ENCODE data around the gene PCYT2. TPM values are rescaled to one million over a fixed set of nuclear protein-coding genes. Genes with fewer than 3 reads are reported as not detected.
"Not testable (repeated sequence)": the region's sequence is repeated elsewhere in the genome, so short reads cannot be mapped to it uniquely, and the experiment has no call there.

The PCYT2 gene
- polyA plus RNA-seq (ENCODE audit: insufficient read length in 3 of 3) = 10 to 100 TPM; 49.6 to 55.1 (median 52.9) TPM
- long read RNA-seq, donor 1, full-length matches to known transcripts = 13 of 13 reads
- long read RNA-seq, donor 1, partial matches to known transcripts = 0 of 13 reads
- long read RNA-seq, donor 1, other reads (novel, unspliced or antisense) = 0 of 13 reads
- long read RNA-seq, donor 2, full-length matches to known transcripts = 22 of 27 reads
- long read RNA-seq, donor 2, partial matches to known transcripts = 5 of 27 reads
- long read RNA-seq, donor 2, other reads (novel, unspliced or antisense) = 0 of 27 reads
- long read RNA-seq, donor 3, full-length matches to known transcripts = 11 of 11 reads
- long read RNA-seq, donor 3, partial matches to known transcripts = 0 of 11 reads
- long read RNA-seq, donor 3, other reads (novel, unspliced or antisense) = 0 of 11 reads
- long read RNA-seq, donor 4, full-length matches to known transcripts = 26 of 26 reads
- long read RNA-seq, donor 4, partial matches to known transcripts = 0 of 26 reads
- long read RNA-seq, donor 4, other reads (novel, unspliced or antisense) = 0 of 26 reads
- long read RNA-seq, donor 5, full-length matches to known transcripts = 11 of 11 reads
- long read RNA-seq, donor 5, partial matches to known transcripts = 0 of 11 reads
- long read RNA-seq, donor 5, other reads (novel, unspliced or antisense) = 0 of 11 reads
- long read RNA-seq, donor 6, full-length matches to known transcripts = 19 of 19 reads
- long read RNA-seq, donor 6, partial matches to known transcripts = 0 of 19 reads
- long read RNA-seq, donor 6, other reads (novel, unspliced or antisense) = 0 of 19 reads
- long read RNA-seq, donor 7, full-length matches to known transcripts = 23 of 23 reads
- long read RNA-seq, donor 7, partial matches to known transcripts = 0 of 23 reads
- long read RNA-seq, donor 7, other reads (novel, unspliced or antisense) = 0 of 23 reads
- long read RNA-seq, donor 8, full-length matches to known transcripts = 2 of 2 reads
- long read RNA-seq, donor 8, partial matches to known transcripts = 0 of 2 reads
- long read RNA-seq, donor 8, other reads (novel, unspliced or antisense) = 0 of 2 reads
- long read RNA-seq, donor 9, full-length matches to known transcripts = 28 of 28 reads
- long read RNA-seq, donor 9, partial matches to known transcripts = 0 of 28 reads
- long read RNA-seq, donor 9, other reads (novel, unspliced or antisense) = 0 of 28 reads
- long read RNA-seq, donor 10, full-length matches to known transcripts = 15 of 15 reads
- long read RNA-seq, donor 10, partial matches to known transcripts = 0 of 15 reads
- long read RNA-seq, donor 10, other reads (novel, unspliced or antisense) = 0 of 15 reads
- long read RNA-seq, donor 11, full-length matches to known transcripts = 12 of 12 reads
- long read RNA-seq, donor 11, partial matches to known transcripts = 0 of 12 reads
- long read RNA-seq, donor 11, other reads (novel, unspliced or antisense) = 0 of 12 reads
- long read RNA-seq, donor 12, full-length matches to known transcripts = 22 of 22 reads
- long read RNA-seq, donor 12, partial matches to known transcripts = 0 of 22 reads
- long read RNA-seq, donor 12, other reads (novel, unspliced or antisense) = 0 of 22 reads
- long read RNA-seq, donor 13, full-length matches to known transcripts = 6 of 6 reads
- long read RNA-seq, donor 13, partial matches to known transcripts = 0 of 6 reads
- long read RNA-seq, donor 13, other reads (novel, unspliced or antisense) = 0 of 6 reads
- long read RNA-seq, donor 14 = 0 reads
- long read RNA-seq, donor 15 = 0 reads
- long read RNA-seq, donor 16, full-length matches to known transcripts = 14 of 14 reads
- long read RNA-seq, donor 16, partial matches to known transcripts = 0 of 14 reads
- long read RNA-seq, donor 16, other reads (novel, unspliced or antisense) = 0 of 14 reads

DNA sequence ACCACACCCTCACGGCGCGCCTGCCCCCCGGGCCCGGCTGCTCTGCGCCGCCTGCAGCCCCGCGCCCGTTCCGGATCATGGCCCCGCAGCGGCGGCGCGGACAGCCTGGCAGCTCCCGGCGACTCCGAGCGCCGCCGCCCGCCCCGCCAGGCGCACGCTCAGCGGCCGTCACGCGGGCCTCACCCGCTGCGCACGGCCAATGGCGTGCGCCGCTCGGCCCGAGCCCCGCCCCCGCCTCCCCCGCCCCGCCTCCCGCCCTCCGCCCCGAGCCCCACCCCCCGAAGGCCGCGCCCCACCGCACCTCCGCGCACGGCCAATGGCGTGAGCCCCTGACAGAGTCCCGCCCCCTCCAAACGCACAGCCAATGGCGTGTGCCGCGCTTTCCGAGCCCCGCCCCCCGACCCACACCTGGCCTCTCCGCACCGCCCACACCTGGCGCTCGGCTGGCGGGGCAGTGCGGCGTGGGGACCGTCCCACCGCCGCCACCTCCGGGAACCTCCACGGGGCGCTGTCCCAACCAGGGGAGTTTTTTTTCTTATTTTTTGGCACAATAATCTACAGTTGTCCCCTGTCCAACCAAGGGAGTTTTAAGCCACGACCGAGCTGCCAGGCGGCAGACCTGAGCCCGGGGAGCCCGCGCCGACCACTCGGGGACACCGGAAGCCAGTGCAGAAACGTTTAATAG, at the start of gene PCYT2:
Gene PCYT2, minus strand, starts transcription at position 123 of the 685 bp plus-strand sequence. Its CDS starts 44 bp downstream, at position 79.
- DNase-seq = peak; percentile 85

DNA sequence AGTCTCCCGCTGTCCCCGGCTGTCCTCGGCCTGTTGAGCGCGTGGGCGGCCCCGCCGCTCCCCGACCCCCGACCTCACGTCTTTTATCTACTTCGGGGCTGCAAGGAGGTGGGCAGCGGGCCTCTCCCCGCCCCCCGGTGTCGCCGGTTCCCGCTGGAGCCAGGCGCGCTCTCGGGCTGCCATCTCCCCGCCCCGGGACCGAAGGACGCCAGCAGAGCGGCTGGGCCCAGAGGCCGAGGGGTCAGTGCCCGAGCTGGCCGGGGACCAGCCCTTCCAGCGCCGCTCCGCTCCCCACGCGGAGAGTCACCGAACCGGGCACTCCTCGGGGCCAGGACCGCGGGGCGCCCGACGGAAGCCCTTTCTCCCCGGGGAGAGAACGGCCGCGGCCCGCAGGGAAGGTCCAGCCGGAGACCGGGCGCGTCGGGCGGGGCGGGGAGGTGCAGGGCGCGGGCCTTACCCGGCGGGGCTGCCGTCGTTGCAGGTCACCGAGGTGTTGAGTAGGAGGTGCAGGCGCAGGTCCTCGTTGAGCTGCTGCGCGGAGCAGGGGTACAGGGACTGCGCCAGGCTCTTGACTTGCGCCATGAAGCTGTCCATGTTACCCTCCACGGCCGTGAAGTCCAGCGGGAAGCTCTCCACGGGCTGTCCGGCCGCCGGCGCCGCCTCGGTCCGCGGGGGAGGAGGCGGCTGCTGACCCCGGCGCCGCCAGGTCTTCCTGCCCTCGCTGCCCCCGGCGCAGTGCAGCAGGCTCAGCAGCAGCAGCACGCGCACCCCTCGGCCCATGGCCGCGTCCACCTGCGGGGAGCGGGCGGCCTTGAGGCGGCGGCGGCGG, 49.1 kb upstream of the PCYT2 start:
- DNase-seq = no peak

DNA sequence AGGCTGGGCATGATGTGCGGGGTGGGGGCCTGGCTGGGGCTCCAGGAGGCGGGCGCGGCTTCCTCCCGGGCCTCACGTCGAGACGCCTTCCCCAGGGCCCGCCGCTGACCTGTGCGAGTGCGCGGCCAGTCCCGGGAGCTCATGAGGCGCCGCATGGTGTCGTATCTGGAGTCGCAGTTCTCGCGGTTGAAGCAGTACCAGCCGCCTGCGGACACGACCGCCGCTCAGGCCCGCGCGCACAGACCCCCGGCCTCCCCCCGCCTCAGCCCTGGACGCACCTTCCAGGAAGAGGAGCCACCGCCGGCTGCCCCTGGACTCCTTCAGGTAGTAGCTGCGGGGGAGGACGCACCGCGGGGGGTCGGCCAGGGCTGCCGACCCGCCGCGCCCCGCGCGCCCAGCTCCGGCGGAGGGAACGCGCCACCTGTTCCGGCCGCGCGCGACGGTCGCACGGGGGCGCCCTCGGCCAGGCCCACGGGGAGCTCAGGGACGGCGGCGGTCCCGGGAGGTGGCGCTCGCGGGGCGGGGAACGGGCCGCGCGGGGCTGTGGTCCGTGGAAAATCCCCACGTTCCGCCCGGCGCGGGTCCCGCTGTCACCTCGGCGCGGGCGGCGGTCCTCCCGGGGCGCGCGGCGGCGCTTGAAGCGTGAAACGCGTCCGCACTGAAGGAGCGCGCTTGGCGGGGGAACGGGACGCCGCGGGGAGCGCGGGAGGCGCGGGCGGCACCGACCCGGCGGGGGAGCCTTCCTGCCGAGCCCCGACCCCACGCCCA, 48.3 kb upstream of the PCYT2 start:
- DNase-seq = no peak

DNA sequence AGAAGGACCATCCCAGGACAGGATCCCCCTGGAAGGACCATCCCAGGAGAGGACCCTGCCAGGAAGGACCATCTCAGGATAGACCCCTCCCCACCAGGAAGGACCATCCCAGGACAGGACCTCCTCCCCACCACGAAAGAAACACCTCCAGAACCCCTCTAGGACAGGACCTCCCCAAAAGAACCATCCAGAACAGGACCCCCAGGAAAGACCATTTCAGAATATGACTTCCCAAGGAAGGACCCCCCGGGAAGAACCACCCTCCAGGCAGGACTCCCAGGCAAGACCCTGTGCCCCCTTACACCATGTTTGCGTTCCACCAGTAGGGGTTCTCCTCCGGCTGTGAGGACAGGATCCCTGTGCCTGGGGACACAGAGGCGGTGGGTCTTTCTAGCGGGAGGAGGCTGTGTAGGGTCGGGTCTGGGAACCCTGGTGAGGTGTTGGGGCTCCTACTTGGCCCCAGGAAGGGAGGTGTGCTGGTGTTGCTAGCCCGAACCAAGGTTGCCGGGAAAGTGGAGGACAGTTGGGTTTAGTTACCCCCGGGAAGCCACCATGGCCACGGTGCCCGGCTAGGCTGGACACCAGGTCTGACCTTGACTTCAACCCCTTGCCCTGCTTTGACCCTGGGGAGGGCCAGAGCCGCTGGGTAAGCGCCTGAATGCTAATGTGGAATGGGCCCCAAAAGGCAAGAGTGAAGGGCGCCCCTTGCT, 47.6 kb upstream of the PCYT2 start:
- DNase-seq = no peak

DNA sequence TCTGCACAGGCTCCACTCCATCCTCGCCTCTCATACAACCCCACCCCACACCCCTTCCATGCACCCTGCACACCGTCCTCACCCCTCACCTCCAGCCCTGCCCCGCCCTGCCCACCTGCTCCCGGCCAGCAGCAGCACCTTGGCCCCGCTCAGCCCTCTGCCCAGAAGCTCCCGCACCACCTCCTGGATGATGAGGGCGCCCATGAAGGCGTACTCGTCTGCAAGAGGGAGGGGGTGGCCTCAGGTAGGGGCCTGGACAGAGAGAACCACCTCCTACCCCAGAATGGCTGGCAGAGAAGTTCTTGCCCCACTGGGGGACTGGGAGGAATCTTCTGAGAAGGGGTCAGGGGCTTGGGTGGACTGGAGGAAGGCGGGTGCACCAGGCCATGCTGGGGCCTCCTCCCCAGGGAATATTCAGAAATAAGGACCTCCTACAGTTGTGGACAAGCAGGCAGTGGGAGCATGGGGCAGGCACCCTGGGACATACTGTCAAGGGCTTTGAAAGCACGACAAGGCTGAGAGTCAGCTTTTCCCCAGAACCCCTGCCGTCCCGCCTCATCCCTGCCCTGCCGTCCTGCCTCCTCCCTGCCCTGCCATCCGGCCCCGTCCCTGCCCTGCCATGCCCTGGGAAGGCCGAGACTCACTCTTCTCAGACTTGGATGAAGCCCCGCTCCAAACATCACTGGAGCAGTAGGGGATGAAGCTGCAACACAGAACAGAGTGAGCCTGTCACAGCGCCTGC, 46.7 kb upstream of the PCYT2 start:
- no peak for DNase-seq

DNA sequence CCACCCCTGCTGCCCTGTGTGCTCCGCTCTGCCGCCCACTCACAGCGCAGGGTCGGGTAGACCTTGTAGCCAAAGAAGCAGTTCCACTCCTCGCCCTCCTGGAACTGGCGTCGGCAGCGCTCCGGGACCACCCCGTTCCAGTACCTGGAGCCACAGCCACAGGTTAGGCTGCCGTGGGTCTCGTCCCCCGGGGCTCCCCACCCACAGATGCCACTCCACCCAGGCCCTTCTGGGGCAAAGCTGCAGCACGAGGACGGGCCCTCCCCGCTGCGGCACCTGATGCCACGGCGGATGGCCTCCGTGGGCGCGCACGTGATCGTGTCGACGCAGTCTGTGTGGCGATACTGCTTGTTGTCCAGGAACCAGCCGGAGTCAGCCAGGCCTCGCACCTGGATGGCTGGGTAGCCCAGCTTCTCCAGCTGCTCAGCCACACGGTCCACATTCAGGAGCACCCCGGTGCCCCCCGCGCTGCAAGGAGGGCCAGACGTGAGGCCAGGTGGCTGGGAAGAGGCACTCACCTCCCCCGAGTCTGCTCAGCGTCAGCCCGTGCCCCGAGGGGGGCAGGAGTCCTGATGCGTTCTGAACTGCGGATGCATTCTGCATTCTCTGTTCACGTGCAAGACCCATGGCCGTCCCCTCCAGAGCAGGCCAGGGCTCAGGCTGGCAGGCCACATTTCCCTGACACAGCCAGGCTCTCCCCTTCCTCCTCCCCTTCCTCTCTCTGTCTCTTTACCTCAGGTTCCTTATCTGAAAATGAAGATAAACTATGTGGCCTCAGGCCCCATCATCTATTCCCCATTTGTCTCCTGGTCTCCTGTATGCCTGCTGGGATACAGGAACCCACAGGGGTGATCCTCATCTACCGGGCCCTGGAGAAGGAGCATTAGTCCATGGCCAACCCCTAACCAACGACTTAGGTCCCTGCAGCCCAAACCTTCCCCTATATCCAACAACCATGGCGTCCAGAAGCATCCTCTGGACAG, 45.7 kb upstream of the PCYT2 start:
- no peak for DNase-seq

DNA sequence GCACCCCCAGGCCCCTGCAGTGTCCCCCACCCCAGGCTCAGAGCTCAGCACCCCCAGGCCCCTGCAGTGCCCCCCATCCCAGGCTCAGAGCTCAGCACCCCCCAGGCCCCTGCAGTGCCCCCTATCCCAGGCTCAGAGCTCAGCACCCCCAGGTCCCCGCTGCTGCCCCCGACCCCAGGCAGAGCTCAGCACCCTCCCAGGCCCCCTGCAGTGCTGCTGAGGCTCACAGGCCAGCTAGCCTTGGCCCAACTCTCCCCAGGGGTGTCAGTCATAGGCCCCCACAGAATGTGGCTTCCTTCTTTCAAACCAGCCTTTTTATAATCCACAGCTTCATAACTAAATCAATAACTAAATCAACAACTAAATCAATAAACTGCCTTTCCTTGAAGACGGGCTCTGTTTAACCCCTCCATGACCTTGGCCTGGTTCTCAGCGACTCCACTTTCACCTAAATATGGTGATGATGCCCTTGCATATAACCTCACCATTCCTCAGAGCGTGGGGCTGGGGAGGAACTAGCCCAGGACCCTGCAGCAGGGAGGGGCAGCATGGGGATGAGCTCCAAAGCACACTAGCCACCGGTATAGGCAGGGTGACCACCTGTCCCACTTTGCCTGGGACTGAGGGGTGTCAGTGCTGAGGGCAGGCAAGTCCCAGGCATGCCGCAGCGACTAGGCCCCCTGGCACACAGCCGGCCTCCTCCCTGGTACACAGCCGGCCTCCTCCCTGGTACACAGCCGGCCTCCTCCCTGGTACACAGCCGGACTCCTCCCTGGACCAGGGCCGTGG, 44.8 kb upstream of the PCYT2 start:
- no peak for DNase-seq

DNA sequence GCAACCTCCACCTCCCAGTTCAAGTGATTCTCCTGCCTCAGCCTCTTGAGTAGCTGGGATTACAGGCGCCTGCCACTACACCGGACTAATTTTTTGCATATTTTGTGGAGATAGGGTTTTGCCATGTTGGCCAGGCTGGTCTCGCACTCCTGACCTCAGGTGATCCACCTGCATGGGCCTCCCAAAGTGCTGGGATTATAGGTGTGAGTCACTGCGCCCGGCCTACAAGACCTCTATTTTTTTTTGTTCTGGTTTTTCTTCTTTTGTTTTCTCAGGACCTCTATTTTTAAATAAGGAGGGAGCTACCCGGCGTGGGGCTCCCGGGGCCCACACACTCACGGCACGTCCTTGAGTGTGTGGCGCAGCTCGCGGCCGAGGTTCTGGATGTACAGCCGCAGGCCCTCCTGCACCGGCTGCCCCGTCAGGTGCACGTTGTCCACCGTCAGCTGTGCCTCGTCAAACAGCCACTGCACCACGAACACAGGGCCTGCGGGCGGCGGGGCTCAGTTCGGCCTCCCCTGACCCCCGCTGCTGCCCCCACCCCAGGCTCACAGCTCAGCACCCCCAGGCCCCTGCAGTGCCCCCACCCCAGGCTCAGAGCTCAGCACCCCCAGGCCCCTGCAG, 44.0 kb upstream of the PCYT2 start:
- no peak for DNase-seq

DNA sequence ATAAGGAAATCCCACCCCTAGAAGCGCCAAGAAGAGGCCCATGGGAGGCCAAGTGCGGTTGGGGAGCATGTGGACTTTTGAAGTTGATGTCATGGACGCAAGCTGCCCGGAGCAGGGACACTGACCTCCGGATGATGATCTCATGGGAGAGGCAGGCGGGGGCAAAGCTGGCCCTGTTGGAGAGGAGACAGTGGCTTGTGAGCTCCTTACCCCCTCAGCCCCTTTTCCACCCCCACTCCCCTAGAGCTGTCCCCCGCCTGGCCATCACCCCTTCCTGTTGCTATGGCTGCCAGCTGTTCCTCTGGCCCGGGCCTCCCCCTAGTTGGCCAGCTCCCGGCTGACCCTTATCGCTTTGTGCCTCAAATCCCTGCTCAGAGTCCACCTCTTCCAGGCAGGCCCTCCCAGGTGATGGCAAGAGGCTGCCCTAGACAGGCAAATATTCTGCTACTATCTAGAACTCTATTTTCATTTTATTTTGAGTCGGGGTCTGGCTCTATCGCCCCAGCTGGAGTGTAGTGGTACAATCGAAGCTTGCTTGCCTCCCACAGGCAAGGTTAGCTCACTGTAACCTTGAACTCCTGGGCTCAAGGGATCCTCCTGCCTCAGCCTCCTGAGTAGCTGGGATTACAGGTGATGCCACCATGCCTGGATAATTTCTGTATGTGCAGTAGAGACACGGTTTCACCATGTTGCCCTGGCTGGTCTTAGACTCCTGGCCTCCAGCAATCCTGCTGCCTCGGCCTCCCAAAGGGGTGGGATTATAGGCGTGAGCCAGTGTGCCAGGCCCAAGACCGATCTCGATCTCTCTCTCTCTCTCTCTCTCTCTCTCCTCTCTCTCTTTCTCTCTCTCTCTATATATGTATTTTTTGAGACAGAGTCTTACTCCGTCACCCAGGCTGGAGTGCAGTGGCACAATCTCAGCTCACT, 43.2 kb upstream of the PCYT2 start:
- DNase-seq = no peak

DNA sequence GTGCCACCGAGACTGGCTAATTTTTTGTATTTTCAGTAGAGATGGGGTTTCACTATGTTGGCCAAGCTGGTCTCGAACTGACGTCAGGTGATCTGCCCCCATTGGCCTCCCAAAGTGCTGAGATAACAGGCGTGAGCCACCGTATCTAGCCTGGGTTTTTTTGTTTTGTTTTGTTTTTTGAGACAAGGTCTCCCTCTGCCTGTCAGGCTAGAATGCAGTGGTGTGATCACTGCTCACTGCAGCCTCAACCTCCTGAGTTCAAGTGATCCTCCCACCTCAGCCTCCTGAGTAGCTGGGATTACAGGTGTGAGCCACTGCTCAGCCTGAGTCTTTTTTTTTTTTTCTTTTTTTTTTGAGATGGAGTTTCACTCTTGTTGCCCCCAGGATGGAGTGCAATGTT, 42.2 kb upstream of the PCYT2 start:
- not testable (repeated sequence) for DNase-seq

DNA sequence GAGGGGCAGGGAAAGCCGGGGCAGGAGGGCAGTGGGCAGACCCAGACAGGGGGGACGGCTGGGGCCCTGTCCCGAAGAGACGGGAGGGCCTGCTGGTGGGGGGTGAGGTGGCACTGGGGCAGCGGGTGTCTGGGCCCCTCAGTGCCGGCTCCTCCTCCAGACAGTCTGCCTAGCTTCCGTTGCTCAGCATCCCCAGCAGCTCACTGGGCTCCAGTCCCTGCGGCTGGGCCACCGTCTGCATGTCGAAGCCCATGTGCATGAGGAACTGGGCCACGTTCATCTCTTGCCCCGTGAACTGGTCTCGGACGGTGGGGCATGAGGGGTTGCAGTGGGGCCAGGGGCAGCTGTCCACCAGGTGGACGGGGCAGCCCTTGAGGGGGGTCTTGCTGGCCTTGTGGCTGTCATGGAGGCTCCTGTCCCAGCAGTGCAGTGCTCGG, 41.6 kb upstream of the PCYT2 start:
- no peak for DNase-seq

DNA sequence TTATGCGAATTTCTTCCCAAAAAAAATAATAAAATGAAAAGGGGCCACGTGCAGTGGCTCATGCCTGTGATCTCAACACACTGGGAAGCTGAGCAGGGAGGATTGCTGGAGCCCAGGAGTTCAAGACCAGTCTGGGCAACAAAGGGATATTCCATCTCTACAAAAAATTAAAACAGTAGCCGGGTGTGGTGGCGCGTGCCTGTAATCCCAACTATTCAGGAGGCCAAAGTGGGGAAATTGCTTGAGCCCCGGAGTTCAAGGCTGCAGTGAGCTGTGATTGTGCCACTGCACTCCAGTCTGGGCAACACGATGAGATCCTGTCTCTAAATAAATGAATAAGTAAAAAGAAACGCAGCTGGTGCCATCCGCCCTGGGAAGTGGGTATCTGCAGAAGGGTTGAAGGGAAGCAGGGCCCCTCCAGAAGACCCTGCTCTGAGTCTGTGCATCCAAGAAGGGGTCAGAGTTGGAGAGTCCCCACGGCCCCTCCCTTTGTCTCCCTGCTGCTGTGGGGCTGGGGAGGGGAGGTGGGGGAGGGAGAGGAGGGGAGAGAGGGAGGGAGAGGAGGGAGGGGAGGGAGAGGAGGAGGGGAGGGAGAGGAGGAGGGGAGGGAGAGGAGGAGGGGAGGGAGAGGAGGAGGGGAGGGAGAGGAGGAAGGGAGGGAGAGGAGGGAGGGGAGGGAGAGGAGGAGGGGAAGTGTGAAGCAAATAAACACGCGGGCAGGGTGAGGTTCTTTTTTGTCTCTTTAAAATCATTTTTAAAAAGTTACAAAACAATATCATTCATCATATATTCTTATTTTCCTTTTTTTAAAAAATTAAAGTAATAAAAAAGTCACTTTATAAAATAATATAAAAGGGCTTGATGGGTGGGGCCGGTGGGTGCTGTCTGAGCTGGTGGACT, 40.8 kb upstream of the PCYT2 start:
- DNase-seq = no peak
